GM23338 (cell line): ENCODE results near the gene BLOC1S5. TPM values are rescaled to one million over a fixed set of nuclear protein-coding genes. Genes with fewer than 3 reads are reported as not detected.

Source experiments
- polyA plus RNA-seq: library from polyadenylated mRNA; unstranded; fragments of >200 nt; fragmentation: Nextera tagmentation; extraction: Ambion mirVana; gene quantifications from 2 replicates; pipeline ENCODE4 v1.2.1, GENCODE V29; 2016
- total RNA-seq: library from RNA; depleted of rRNA; stranded (reverse); fragments of >200 nt; shearing (Covaris generic); gene quantifications from 2 replicates; pipeline ENCODE4 v1.2.3, GENCODE V29; 2014; rRNA removed

BLOC1S5 gene
- total and polyA plus RNA-seq, 2 experiments from 2014 or later: 14.9 to 16.6 TPM

Other genes with a start within 250 kb of the BLOC1S5 start
- gene TXNDC5, start 153.6 kb downstream of the BLOC1S5 start, total RNA-seq: 197 and 210 TPM in 2 replicates
- 42.9 and 45.4 TPM in 2 replicates for gene TXNDC5, start 153.6 kb downstream of the BLOC1S5 start, polyA plus RNA-seq
- 196 and 317 TPM in 2 replicates for gene EEF1E1, start 38.2 kb upstream of the BLOC1S5 start, total RNA-seq
- gene EEF1E1, start 38.2 kb upstream of the BLOC1S5 start, polyA plus RNA-seq: 273 and 298 TPM in 2 replicates